Endothelial cell of umbilical vein (primary cell): Measurements from ENCODE around the gene DUSP2. TPM values are rescaled to one million over a fixed set of nuclear protein-coding genes. Genes with fewer than 3 reads are reported as not detected.

Experiments
- BruUV-seq: library from RNA; stranded (reverse); fragments of 400-500 nt; replicated peaks from 2 replicates; lab custom pipeline; 2021; lab: Mats Ljungman, UMichigan
- CTCF ChIA-PET: fragments of 300-600, 350-600 bp; sonication (Branson Sonifier 250); formaldehyde crosslinking; loops from one replicate; lab custom pipeline; 2021; ENCODE audit warnings: antibody characterized with exemption, inconsistent platforms; lab: Charles Lee
- POLR2A ChIA-PET: fragments of 300-600, 350-600 bp; sonication (Branson Sonifier 250); formaldehyde crosslinking; loops from one replicate; lab custom pipeline; 2021; ENCODE audit warnings: antibody characterized with exemption, inconsistent platforms; lab: Charles Lee
- DNase-seq: peaks from one replicate; pipeline ENCODE4 v3.0.0-alpha.2; 2011; ENCODE audit warnings: low read depth, low spot score
- FAIRE-seq: peaks from 2 replicates; lab custom pipeline; 2011; peaks lifted over from hg19 to GRCh38; lab: Jason Lieb, UNC
- H2AFZ ChIP-seq: 2 replicates; pipeline ENCODE4 v1.6.0; 2012; ENCODE audit warnings: low read depth, low read length, control low read depth, inconsistent platforms
- H3K27ac ChIP-seq: 2 replicates; pipeline ENCODE4 v1.5.1; 2011; ENCODE audit warnings: low read depth, mild to moderate bottlenecking, control low read depth, low read length, moderate library complexity; ENCODE audit not compliant: insufficient read depth
- H3K27me3 ChIP-seq, 2 experiments: 2 replicates each; pipeline versions ENCODE4 v1.6.0 to v1.6.1; 2011; ENCODE audit warnings: low read length in 2 of 2, mixed read lengths in 1 of 2; ENCODE audit not compliant: control insufficient read depth in 2 of 2, insufficient read depth in 2 of 2
- H3K36me3 ChIP-seq, 2 experiments: 2 replicates in 1 of 2; 3 replicates in 1 of 2; pipeline ENCODE4 v1.5.1; 2011; ENCODE audit warnings: low read length in 2 of 2, mild to moderate bottlenecking in 1 of 2, moderate library complexity in 1 of 2; ENCODE audit not compliant: control insufficient read depth in 2 of 2, insufficient read depth in 2 of 2; ENCODE audit errors: extremely low read depth in 1 of 2
- H3K4me1 ChIP-seq: 3 replicates; pipeline ENCODE4 v1.5.1; 2011; ENCODE audit warnings: mild to moderate bottlenecking, low read length; ENCODE audit not compliant: control insufficient read depth, insufficient read depth; ENCODE audit errors: extremely low read depth
- H3K4me2 ChIP-seq: 2 replicates; pipeline ENCODE4 v1.6.1; 2011; ENCODE audit warnings: low read length, control low read depth, mixed read lengths; ENCODE audit not compliant: insufficient read depth
- H3K4me3 ChIP-seq, 3 experiments: fragments of 200-600 bp in 1 of 3; sonication (generic), shearing (Covaris generic) in 1 of 3; replicated peaks in 1 of 3; 2 replicates each; pipeline ENCODE4 v1.5.1; 2011 to 2016; ENCODE audit warnings: control low read depth in 3 of 3, low read length in 3 of 3, mild to moderate bottlenecking in 2 of 3, inconsistent platforms in 1 of 3, low read depth in 1 of 3, moderate library complexity in 1 of 3; ENCODE audit not compliant: insufficient read depth in 1 of 3
- H3K79me2 ChIP-seq: 2 replicates; pipeline ENCODE4 v1.6.0; 2012; ENCODE audit warnings: low read length, inconsistent platforms; ENCODE audit not compliant: control insufficient read depth, insufficient read depth
- H3K9ac ChIP-seq: replicated peaks from 2 replicates; pipeline ENCODE3; 2011; ENCODE audit warnings: low read length, control low read depth; ENCODE audit not compliant: insufficient read depth; ENCODE audit errors: extremely low read depth
- H3K9me1 ChIP-seq: replicated peaks from 3 replicates; pipeline ENCODE4 v1.6.0; 2011; ENCODE audit warnings: mild to moderate bottlenecking, low read length; ENCODE audit not compliant: control insufficient read depth, insufficient read depth; ENCODE audit errors: extremely low read depth
- H3K9me3 ChIP-seq: replicated peaks from 2 replicates; pipeline ENCODE4 v1.5.1; 2012; ENCODE audit warnings: low read length, inconsistent platforms; ENCODE audit not compliant: control insufficient read depth, insufficient read depth
- H4K20me1 ChIP-seq: replicated peaks from 2 replicates; pipeline ENCODE3; 2011; ENCODE audit warnings: mild to moderate bottlenecking, low read length; ENCODE audit not compliant: control insufficient read depth, insufficient read depth; ENCODE audit errors: extremely low read depth
- EZH2 ChIP-seq: IDR thresholded peaks from 2 replicates; pipeline ENCODE4 v1.6.1; 2012; ENCODE audit warnings: borderline replicate concordance, low read depth, mild to moderate bottlenecking, moderate library complexity, low read length, inconsistent platforms; ENCODE audit not compliant: severe bottlenecking
- FOS ChIP-seq: IDR thresholded peaks from 2 replicates; pipeline ENCODE4 v1.6.1; 2011; ENCODE audit warnings: mild to moderate bottlenecking, low read length, moderate library complexity, borderline replicate concordance; ENCODE audit not compliant: insufficient read depth
- GATA2 ChIP-seq: IDR thresholded peaks from 2 replicates; pipeline ENCODE4 v1.7.0; 2011; ENCODE audit warnings: low read depth, mild to moderate bottlenecking, moderate library complexity, mixed read lengths, low read length; ENCODE audit not compliant: insufficient read length, insufficient read depth
- JUN ChIP-seq: IDR thresholded peaks from 2 replicates; pipeline ENCODE4 v1.6.1; 2011; ENCODE audit warnings: borderline replicate concordance, low read depth; ENCODE audit not compliant: insufficient read length, insufficient read depth
- MYC ChIP-seq: IDR thresholded peaks from one replicate; pipeline ENCODE4 v1.6.1; 2011; ENCODE audit warnings: mild to moderate bottlenecking, low read depth, low read length
- POLR2A ChIP-seq: IDR thresholded peaks from 2 replicates; pipeline ENCODE4 v1.6.1; 2012; ENCODE audit warnings: low read depth, mild to moderate bottlenecking, control low read depth, low read length
- POLR2AphosphoS5 ChIP-seq: IDR thresholded peaks from 2 replicates; pipeline ENCODE4 v1.6.1; 2012; ENCODE audit warnings: low read depth, mild to moderate bottlenecking, control low read depth, low read length, moderate library complexity; ENCODE audit not compliant: insufficient read depth
- dilution Hi-C: fragments of 300-500 bp; cut with MboI; formaldehyde crosslinking; loops from one replicate; pipeline ENCODE4 v1.15.0; 2019; ENCODE audit warnings: low sequenced_read_pairs; ENCODE audit not compliant: extremely low pct_ligation_motif_present
- intact Hi-C: fragments of 100-400 bp; cut with micrococcal nuclease; formaldehyde crosslinking; loops from one replicate; pipeline ENCODE4 v1.10.0; 2022
- polyA plus RNA-seq, 4 experiments: library from polyadenylated mRNA; depleted of rRNA in 3 of 4; stranded (reverse) in 3 of 4; unstranded in 1 of 4; fragments of >200 nt; gene quantifications; 2 replicates each; pipeline versions ENCODE4 v1.2.1 to v1.2.3, GENCODE V29; 2011 to 2012; ENCODE audit warnings: missing spikeins in 1 of 4
- total RNA-seq: library from RNA; stranded (reverse); gene quantifications from 2 replicates; pipeline ENCODE4 v1.2.3, GENCODE V29; 2021
- TF ChIP-seq, protein P1 (sequence below): IDR thresholded peaks from 2 replicates; pipeline ENCODE4 v1.6.1; 2011; ENCODE audit not compliant: insufficient read depth, insufficient read length
- TF ChIP-seq, protein P2 (sequence below), 2 donors: IDR thresholded peaks; 1 replicate in 1 of 2; 2 replicates in 1 of 2; pipeline ENCODE4 v1.5.1; 2011; ENCODE audit warnings: low read length in 2 of 2, mild to moderate bottlenecking in 2 of 2, moderate library complexity in 2 of 2, control low read depth in 1 of 2, inconsistent platforms in 1 of 2, low read depth in 1 of 2; ENCODE audit not compliant: insufficient read depth in 1 of 2; ENCODE audit errors: extremely low read depth in 1 of 2

The DUSP2 gene
- total and polyA plus RNA-seq, 2 donors (not counting 3 experiments of a cell fraction or from before 2014, with no cell fraction given): 0.33 TPM

DNA sequence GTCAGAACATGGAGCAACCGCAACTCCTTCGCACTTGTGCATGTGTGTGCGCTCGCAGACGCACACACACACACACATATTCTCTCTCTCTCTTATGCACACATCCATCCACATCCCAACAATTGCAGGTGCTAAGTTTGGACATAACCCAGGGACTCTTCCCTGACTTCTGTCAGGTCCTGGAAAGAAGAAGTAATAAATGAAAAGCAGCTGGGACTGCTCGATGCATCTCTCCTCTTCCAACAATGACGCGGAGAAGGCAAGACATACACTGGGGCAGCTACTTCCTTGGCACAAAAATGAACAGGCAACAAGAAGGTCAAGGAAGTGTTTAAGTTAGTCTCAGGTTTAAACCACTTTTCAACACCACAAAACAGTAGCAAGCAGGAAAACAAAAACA lies 39.7 kb upstream of the DUSP2 start:
- Histone ChIP-seq H3K9me1 (no peaks in the 10 kb centered on the region), H3K27me3 (no peaks in the 10 kb centered on the region), H2AFZ (no peak overlapping the region), H3K4me1 (no peaks in the 10 kb centered on the region), H3K79me2 (no peaks in the 10 kb centered on the region), H4K20me1 (no peaks in the 10 kb centered on the region), H3K9me3 (no peaks in the 10 kb centered on the region), H3K27ac (no peak overlapping the region), H3K4me3 (no peak overlapping the region), H3K4me2 (no peak overlapping the region), H3K9ac (no peak overlapping the region), H3K36me3 (peaks cover 16 to 33% of the 10 kb centered on the region in 2 experiments)
- intact Hi-C loops: no loop called here
- TF ChIP-seq, protein P1, sequence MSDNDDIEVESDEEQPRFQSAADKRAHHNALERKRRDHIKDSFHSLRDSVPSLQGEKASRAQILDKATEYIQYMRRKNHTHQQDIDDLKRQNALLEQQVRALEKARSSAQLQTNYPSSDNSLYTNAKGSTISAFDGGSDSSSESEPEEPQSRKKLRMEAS: no peak
- TF ChIP-seq MYC (no peak), POLR2A (no peak), POLR2AphosphoS5 (no peak), JUN (no peak), EZH2 (no peak), FOS (no peak), GATA2 (no peak)
- TF ChIP-seq, protein P2, sequence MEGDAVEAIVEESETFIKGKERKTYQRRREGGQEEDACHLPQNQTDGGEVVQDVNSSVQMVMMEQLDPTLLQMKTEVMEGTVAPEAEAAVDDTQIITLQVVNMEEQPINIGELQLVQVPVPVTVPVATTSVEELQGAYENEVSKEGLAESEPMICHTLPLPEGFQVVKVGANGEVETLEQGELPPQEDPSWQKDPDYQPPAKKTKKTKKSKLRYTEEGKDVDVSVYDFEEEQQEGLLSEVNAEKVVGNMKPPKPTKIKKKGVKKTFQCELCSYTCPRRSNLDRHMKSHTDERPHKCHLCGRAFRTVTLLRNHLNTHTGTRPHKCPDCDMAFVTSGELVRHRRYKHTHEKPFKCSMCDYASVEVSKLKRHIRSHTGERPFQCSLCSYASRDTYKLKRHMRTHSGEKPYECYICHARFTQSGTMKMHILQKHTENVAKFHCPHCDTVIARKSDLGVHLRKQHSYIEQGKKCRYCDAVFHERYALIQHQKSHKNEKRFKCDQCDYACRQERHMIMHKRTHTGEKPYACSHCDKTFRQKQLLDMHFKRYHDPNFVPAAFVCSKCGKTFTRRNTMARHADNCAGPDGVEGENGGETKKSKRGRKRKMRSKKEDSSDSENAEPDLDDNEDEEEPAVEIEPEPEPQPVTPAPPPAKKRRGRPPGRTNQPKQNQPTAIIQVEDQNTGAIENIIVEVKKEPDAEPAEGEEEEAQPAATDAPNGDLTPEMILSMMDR (IDR thresholded peaks at IDR 0.05; ENCODE audit: extremely low read depth in 1 of 2, insufficient read depth in 1 of 2, low read depth in 1 of 2, low read length in 2 of 2): no peak
- FAIRE-seq (no peak), DNase-seq (no peak)
- BruUV-seq: TSS peak; percentile 32
- ChIA-PET POLR2A (no interaction called here), CTCF (interaction anchor here (2.0 kb wide), 1 partner anchor 10 kb away, joined by 8 read pairs; no protein-coding TSS in a partner anchor)
- dilution Hi-C loops: no loop called here
